ENCODE measurements around the gene ABCF2.

- TF ChIP-seq SUZ12 (IDR thresholded peaks at IDR 0.05): no peak
- no peak for TF ChIP-seq TARDBP (IDR thresholded peaks at IDR 0.05)
- no peak for TF ChIP-seq FOXM1 (IDR thresholded peaks at IDR 0.05; ENCODE audit: borderline replicate concordance)
- TF ChIP-seq SP1 (IDR thresholded peaks at IDR 0.05): no peak
- no peak for TF ChIP-seq BHLHE40 (IDR thresholded peaks at IDR 0.05; ENCODE audit: borderline replicate concordance)
- TF ChIP-seq LEF1 (IDR thresholded peaks at IDR 0.05; ENCODE audit: borderline replicate concordance): no peak
These were observed 14.4 kb downstream of the ABCF2 start for GRCh38 chr7:151212626-151213025.
